HepG2 (cell line): ENCODE data around the gene ERBB3. TPM values are rescaled to one million over a fixed set of nuclear protein-coding genes. Genes with fewer than 3 reads are reported as not detected.
A peak's percentile ranks its signal among the peaks of the same experiment; 100 is the strongest.

Source experiments
- GFI1 ChIP-seq: sonication (generic); formaldehyde crosslinking; IDR thresholded peaks from 2 replicates; pipeline ENCODE4 v1.5.0; 2020; ENCODE audit warnings: missing genetic modification reagents, mild to moderate bottlenecking, borderline replicate concordance
- HMGXB4 ChIP-seq, 2 experiments: sonication (generic) in 1 of 2; formaldehyde crosslinking in 1 of 2; IDR thresholded peaks; 2 replicates each; pipeline versions ENCODE4 v1.4.0 to v1.6.1; 2018 to 2020; ENCODE audit warnings: missing genetic modification reagents in 2 of 2, borderline replicate concordance in 1 of 2, low read depth in 1 of 2, mild to moderate bottlenecking in 1 of 2, missing biosample characterization in 1 of 2
- KDM3A ChIP-seq: IDR thresholded peaks from 2 replicates; pipeline ENCODE4 v1.6.1; 2018; ENCODE audit warnings: low read depth, missing compliant biosample characterization
- KMT2B ChIP-seq: IDR thresholded peaks from 2 replicates; pipeline ENCODE4 v1.6.1; 2016; ENCODE audit warnings: missing genetic modification reagents, missing compliant biosample characterization
- MAF1 ChIP-seq: sonication (generic); formaldehyde crosslinking; IDR thresholded peaks from 2 replicates; pipeline ENCODE4 v1.5.0; 2020; ENCODE audit warnings: missing genetic modification reagents, borderline replicate concordance
- REPIN1 ChIP-seq: sonication (generic); formaldehyde crosslinking; IDR thresholded peaks from 2 replicates; pipeline ENCODE4 v1.8.0; 2022; ENCODE audit warnings: missing genetic modification reagents, low read depth, mild to moderate bottlenecking, borderline replicate concordance
- ZFX ChIP-seq: sonication (generic); formaldehyde crosslinking; IDR thresholded peaks from 2 replicates; pipeline ENCODE4 v1.4.0; 2020; ENCODE audit warnings: mild to moderate bottlenecking, low read depth, missing genetic modification reagents, moderate library complexity
- ZNF136 ChIP-seq: sonication (generic); formaldehyde crosslinking; IDR thresholded peaks from 2 replicates; pipeline ENCODE4 v1.8.1; 2022; ENCODE audit warnings: low read depth, mild to moderate bottlenecking, moderate library complexity, missing genetic modification reagents
- ZNF230 ChIP-seq: sonication (generic); formaldehyde crosslinking; IDR thresholded peaks from 2 replicates; pipeline ENCODE4 v1.4.0; 2020; ENCODE audit warnings: mild to moderate bottlenecking, missing genetic modification reagents
- ZNF839 ChIP-seq: sonication (generic); formaldehyde crosslinking; IDR thresholded peaks from 2 replicates; pipeline ENCODE4 v1.4.0; 2020; ENCODE audit warnings: missing genetic modification reagents, mild to moderate bottlenecking, borderline replicate concordance
- ZSCAN20 ChIP-seq: sonication (generic); formaldehyde crosslinking; IDR thresholded peaks from 2 replicates; pipeline ENCODE4 v1.4.0; 2020; ENCODE audit warnings: missing genetic modification reagents, mild to moderate bottlenecking, borderline replicate concordance
- ZXDC ChIP-seq: sonication (generic); formaldehyde crosslinking; IDR thresholded peaks from 2 replicates; pipeline ENCODE4 v1.5.0; 2020; ENCODE audit warnings: mild to moderate bottlenecking, missing genetic modification reagents
- polyA plus RNA-seq, 8 experiments: library from polyadenylated mRNA; depleted of rRNA in 3 of 8; stranded (reverse) in 7 of 8; unstranded in 1 of 8; fragments of >200 nt; fragmentation: Illumina TruSeq in 4 of 8; extraction: Trizol in 4 of 8; gene quantifications; 2 replicates each; pipeline versions ENCODE4 v1.2.1 to v1.2.3, GENCODE V29; 2011 to 2016; ENCODE audit warnings: low read depth in 4 of 8, missing spikeins in 1 of 8, mixed read lengths in 1 of 8; ENCODE audit not compliant: insufficient read depth in 1 of 8
- total RNA-seq, 5 experiments: library from RNA; depleted of rRNA; stranded (reverse); fragments of >200 nt; fragmentation: Illumina TruSeq; extraction: Trizol; gene quantifications; 2 replicates each; pipeline ENCODE4 v1.2.3, GENCODE V29; 2016; ENCODE audit warnings: low read depth in 1 of 5
- TF ChIP-seq, protein P1 (sequence below): sonication (generic); formaldehyde crosslinking; IDR thresholded peaks from 2 replicates; pipeline ENCODE4 v1.5.0; 2020; ENCODE audit warnings: mild to moderate bottlenecking, low read depth, missing genetic modification reagents, borderline replicate concordance
- TF ChIP-seq, protein P2 (sequence below): sonication (generic); formaldehyde crosslinking; IDR thresholded peaks from 2 replicates; pipeline ENCODE4 v1.4.0; 2020; ENCODE audit warnings: missing genetic modification reagents

The ERBB3 gene
- total and polyA plus RNA-seq, 2 of the 13 experiments (the other 11 are each of a cell fraction or from before 2014, with no cell fraction given): 93.6 to 358 TPM

DNA sequence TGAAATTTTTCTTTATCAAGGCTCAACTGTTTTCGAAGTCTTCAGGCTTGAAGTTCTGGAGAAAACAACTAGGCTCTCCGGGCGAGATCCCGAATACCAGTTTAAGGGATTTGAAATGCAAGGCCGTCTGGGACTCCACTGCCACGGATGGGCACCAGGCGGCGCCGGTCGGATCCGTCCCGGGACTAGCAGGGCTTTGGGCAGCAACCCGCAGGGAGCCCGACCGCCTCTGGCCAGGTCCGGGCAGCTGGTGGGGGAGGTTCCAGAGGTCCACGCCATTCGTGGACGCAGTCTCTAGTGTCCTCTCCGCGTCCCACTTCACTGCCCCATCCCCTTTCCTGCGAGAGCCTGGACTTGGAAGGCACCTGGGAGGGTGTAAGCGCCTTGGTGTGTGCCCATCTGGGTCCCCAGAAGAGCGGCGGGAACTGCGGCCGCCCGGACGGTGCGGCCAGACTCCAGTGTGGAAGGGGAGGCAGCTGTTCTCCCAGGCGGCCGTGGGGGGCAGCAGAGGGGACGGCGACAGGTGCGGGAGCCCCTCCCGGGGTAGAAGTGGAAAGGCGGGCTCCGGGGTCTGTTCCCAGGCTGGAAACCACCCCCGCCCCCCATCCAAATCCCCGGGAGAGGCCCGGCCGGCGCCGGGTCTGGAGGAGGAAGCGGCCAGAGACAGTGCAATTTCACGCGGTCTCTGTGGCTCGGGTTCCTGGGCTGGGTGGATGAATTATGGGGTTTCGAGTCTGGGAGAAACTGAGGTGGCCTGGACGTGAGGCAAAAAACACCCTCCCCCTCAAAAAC, 838 bp upstream of the ERBB3 start (continued):
- TF ChIP-seq ZXDC (CRISPR knock-in tag): peak; percentile 21; the same call in 1 of the 2 replicates
- TF ChIP-seq KMT2B (CRISPR knock-in tag): 0 out of 2 replicates have a peak, but pooled peaks have one; percentile 48
- no peak; the same call in 1 of the 2 replicates for TF ChIP-seq ZNF230 (CRISPR knock-in tag)
- TF ChIP-seq, protein P1, sequence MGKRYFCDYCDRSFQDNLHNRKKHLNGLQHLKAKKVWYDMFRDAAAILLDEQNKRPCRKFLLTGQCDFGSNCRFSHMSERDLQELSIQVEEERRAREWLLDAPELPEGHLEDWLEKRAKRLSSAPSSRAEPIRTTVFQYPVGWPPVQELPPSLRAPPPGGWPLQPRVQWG (CRISPR knock-in tag): no peak
- TF ChIP-seq KDM3A (CRISPR knock-in tag): peak; percentile 73; the same call in 1 of the 2 replicates
- peak; percentile 36; the same call in 1 of the 2 replicates for TF ChIP-seq GFI1
- 0 out of 2 replicates have a peak, but pooled peaks have one; percentile 47 for TF ChIP-seq MAF1 (CRISPR knock-in tag)
- TF ChIP-seq ZNF839: 0 out of 2 replicates have a peak, but pooled peaks have one; percentile 29
- 0 out of 2 replicates have a peak, but pooled peaks have one; percentile 48 for TF ChIP-seq ZSCAN20 (CRISPR knock-in tag)
- peak; percentile 93 to 99 for TF ChIP-seq HMGXB4 (CRISPR knock-in tag; IDR thresholded peaks at IDR 0.05; ENCODE audit: borderline replicate concordance in 1 of 2, low read depth in 1 of 2)
- TF ChIP-seq ZNF136 (CRISPR knock-in tag): 0 out of 2 replicates have a peak, but pooled peaks have one; percentile 28
- TF ChIP-seq, protein P2, sequence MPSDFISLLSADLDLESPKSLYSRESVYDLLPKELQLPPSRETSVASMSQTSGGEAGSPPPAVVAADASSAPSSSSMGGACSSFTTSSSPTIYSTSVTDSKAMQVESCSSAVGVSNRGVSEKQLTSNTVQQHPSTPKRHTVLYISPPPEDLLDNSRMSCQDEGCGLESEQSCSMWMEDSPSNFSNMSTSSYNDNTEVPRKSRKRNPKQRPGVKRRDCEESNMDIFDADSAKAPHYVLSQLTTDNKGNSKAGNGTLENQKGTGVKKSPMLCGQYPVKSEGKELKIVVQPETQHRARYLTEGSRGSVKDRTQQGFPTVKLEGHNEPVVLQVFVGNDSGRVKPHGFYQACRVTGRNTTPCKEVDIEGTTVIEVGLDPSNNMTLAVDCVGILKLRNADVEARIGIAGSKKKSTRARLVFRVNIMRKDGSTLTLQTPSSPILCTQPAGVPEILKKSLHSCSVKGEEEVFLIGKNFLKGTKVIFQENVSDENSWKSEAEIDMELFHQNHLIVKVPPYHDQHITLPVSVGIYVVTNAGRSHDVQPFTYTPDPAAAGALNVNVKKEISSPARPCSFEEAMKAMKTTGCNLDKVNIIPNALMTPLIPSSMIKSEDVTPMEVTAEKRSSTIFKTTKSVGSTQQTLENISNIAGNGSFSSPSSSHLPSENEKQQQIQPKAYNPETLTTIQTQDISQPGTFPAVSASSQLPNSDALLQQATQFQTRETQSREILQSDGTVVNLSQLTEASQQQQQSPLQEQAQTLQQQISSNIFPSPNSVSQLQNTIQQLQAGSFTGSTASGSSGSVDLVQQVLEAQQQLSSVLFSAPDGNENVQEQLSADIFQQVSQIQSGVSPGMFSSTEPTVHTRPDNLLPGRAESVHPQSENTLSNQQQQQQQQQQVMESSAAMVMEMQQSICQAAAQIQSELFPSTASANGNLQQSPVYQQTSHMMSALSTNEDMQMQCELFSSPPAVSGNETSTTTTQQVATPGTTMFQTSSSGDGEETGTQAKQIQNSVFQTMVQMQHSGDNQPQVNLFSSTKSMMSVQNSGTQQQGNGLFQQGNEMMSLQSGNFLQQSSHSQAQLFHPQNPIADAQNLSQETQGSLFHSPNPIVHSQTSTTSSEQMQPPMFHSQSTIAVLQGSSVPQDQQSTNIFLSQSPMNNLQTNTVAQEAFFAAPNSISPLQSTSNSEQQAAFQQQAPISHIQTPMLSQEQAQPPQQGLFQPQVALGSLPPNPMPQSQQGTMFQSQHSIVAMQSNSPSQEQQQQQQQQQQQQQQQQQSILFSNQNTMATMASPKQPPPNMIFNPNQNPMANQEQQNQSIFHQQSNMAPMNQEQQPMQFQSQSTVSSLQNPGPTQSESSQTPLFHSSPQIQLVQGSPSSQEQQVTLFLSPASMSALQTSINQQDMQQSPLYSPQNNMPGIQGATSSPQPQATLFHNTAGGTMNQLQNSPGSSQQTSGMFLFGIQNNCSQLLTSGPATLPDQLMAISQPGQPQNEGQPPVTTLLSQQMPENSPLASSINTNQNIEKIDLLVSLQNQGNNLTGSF (CRISPR knock-in tag): 0 out of 2 replicates have a peak, but pooled peaks have one; percentile 17
- peak; percentile 38; the same call in 1 of the 2 replicates for TF ChIP-seq ZFX (CRISPR knock-in tag)
- peak; percentile 40; the same call in 1 of the 2 replicates for TF ChIP-seq REPIN1
